HG02938 (cell line): ENCODE measurements around the gene TP53AIP1.
"Not testable (repeated sequence)": the region's sequence is repeated elsewhere in the genome, so short reads cannot be mapped to it uniquely, and the experiment has no call there.

Experiments
- ATAC-seq: cut with Tn5 transposase; IDR thresholded peaks from one replicate; pipeline ENCODE4 v1.9.1; 2021; ENCODE audit warnings: mild to moderate bottlenecking, moderate library complexity; ENCODE audit not compliant: unreplicated experiment

The TP53AIP1 gene

GRCh38 chr11:128926437-128927107 is 16.1 kb downstream of the TP53AIP1 start:
- ATAC-seq = no peak

DNA sequence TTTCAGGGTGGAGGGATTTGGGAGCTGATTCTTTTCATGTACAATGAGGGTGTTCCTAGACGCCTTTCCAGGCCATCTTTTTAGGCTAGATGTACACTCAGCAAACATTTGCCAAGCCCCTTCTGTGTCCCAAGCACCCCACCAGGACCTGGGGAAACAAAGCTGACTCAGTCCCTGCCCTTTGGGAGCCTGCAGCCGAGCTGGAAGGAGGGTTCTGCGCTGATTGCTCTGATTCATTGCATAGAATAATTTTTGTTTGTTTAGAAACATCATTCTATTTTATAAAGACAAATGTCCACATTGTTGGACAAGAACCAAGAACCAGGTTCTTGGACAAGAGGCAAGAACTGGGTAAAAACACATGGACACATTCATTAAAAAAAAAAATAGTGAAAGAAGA is 16.7 kb downstream of the TP53AIP1 start:
- no peak for ATAC-seq

DNA sequence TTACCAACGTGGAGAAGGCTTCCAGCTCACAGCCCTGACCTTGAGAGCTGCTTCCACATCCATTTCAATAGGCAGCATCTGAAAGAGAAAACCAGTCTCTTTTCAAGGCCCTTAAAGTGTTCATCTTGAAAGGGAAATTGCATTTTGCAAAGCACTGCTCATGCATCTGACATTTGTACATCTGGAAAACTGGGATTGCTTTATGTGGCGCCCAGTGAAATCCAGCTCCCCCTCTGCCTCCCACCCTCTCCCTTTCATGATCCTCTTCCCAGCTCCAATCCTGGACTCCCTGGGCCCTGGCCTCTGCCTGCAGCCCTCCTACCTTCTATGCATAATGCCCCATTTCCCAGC is 17.4 kb downstream of the TP53AIP1 start:
- ATAC-seq = no peak

DNA sequence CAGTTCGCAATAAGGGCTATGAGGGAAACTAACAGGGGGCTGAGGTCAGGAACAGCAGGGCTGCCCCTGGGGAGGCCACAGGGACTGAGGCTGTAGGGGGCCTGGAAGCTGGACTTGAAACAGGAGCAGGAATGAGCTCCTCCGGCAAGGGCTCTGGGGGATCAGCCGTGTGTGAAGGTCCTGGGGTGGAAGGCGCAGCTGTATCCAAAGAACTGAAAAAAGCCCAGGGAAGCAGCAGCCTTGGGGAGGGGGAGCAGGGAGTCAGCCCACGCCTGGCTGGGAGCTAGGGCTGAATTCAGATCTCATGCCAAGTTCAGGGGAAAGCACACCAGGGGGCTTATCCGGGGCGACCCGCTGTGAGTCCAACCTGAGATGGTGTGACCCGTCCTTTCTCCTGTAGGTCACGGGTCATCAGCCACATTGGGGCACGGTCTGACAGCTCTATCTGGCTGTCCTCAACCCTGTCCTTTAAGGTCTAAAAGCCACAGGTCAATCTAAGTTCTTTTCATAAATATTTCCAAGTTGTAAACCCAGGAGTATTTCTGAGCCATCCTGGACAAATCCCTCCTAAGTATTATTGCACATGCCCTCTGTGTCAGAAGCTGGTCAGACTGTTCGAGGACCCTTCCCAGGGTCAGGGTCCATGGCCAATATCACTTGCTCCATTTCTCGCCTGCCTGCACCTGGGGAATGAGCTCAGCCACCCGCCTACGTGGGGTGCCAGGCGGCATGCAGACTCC is 18.0 kb downstream of the TP53AIP1 start:
- no peak for ATAC-seq

DNA sequence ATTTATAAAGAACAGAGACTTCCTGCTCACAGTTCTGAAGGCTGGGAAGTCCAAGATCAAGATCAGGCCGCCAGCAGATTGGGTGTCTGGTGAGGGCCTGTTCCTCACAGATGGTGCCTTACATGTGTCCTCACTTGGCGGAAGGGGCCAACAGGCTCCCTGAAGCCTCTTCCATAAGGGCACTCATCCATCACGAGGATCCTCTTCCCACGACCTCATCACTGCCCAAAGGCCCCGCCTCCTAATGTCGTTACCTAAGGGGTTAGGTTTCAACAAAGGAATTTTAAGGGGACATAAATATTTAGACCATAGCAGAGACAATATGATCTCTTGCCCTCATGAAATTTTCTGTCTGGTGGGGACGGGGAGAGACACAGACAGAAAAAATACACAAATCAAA is 18.6 kb downstream of the TP53AIP1 start:
- ATAC-seq = no peak

- ATAC-seq = no peak
Observed at GRCh38 chr11:128921793-128922192, 20.9 kb downstream of the TP53AIP1 start.

- ATAC-seq = no peak
Observed at GRCh38 chr11:128920666-128921065, 22.0 kb downstream of the TP53AIP1 start.

- ATAC-seq = not testable (repeated sequence)
Observed at GRCh38 chr11:128919635-128920034, 23.0 kb downstream of the TP53AIP1 start.

DNA sequence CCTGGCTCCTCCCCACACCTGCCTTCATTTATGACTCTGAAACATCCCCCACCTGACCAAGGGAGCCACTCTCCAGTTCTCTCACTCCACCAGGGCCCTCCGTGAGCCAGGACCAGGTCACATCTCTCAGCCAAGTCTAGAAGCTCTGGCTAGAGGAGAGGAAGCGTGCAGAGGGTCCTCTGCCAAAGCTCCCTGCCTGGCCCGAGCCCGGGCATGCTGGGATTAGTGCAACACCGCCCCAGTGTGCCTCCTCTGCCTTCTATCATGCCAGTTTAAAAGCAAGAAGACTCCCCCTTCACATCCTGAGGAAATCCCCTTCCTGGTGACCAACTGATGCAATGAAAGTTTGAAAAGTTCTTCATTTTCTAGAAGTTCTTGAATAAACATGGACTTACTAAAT is 23.5 kb downstream of the TP53AIP1 start:
- ATAC-seq = no peak

- no peak for ATAC-seq
Observed at GRCh38 chr11:128917144-128917724, 25.4 kb downstream of the TP53AIP1 start.

DNA sequence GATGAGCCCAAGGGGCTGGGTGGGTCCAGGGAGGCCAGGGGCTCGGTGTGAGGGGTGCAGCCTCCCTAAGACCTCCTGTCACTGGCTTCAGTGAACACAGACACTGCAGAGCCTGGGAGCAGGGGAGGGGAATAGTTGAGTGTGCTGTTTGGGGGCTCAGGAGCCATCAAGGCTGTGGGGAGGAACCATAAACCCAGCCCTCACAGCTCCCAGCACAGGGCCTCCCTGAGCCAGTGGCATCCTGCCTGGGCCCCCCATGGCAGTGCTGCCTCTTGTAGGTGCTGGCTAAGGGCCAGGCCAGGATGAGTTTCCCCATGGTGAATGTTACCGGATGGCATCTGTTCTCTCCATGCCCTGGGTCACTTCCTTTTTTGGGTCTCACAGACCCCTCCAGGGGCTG is 26.0 kb downstream of the TP53AIP1 start:
- no peak for ATAC-seq

DNA sequence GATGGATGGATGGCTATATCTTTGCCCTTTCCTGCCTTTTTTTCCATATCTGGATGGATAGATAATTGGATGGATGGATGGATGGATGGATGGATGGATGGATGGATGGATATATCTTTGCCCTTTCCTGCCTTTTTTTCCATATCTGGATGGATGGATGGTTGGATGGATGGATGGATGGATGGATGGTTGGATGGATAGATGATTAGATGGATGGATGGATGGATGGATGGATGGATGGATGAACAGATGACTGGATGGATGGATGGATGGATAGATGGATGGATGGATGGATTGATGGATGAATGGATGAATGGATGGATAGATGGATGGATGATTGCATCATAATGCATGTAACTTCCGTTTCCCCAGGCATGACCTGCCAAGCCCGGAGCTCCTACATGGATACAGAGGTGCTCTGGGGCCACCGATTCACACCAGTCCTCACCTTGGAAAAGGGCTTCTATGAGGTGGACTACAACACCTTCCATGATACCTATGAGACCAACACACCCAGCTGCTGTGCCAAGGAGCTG is 26.6 kb downstream of the TP53AIP1 start:
- no peak for ATAC-seq

DNA sequence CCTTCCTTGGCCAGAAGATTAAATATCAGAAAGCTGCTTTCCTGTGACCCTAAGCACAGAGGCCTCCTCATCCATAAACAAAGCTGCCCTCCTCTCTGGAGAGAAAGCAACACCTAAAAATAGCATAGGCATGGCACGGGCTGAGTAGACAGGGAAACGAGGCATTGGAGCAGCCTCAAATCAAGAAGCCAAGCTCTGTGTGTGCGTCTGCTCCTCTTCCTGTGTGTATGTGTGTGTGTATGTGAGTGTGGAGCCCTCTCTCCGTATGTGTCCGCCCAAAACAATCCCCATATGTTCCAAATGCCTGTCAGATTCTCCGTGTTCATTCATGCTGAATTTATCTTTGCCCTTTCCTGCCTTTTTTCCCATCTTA is 27.5 kb downstream of the TP53AIP1 start:
- ATAC-seq = no peak

DNA sequence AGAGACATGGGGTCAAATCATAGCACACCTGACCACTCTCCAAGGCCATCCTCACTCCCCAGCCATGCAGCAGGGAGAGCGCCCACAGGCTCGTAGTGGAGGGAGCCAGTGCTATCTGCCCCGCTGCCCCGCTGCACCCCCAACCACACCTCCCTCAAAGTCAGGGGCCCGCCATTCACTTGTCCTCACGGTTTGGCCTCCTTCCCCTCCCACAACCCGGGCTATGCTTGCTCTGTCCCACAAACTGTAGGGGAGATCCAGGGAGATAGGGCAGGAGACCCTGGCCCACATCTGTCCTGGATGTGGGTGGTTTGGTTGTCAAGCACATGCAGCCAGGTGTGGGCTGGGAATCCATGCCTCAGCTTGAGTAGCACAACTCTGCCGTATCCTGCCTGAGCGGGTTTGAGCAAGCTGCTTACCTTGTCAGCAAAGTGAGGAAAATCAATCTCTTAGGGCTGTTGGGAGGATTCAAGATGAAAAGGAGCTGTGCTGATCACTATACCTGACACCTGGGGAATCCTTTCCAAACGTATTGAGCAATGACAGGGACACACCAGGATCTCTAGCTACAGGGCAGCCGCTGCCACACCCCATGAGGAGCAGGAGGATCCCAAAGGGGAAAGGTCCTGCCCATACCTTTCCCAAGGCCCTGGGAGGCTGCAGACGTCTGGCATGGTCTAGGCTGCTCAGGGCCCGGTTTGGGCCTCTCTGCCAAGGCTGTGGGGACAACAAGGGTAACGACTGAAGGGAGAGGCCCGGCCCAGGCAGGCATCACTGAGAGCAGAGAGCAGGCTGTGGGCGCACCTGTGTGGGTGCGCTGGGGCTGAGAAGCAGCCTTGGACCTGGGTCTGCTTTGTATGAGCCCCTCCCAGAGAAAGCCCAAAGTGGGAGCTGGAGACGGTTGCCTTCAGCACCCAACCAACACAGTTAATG is 28.2 kb downstream of the TP53AIP1 start:
- ATAC-seq = no peak

DNA sequence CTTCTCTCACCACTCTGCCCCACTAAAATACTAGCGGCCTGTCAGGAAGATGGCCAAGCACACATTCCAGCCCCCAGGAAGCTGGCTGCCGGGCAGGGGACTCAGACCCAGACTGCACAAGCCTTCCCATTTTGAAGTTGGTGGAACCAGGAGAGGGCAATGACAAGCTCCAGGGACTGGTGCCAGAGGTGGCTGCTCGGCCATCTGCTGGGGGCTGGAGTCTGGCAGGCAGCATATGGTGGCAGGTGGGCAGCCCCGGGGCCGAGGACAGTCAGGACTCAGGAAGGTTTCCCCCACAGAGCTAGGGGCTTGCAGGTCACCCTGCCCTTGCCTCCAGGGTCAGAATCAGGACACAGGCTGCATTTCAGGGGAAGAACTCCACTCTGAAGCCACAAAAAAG is 28.9 kb downstream of the TP53AIP1 start:
- no peak for ATAC-seq

- ATAC-seq = no peak
Observed at GRCh38 chr11:128911701-128912100, 31.0 kb downstream of the TP53AIP1 start.

GRCh38 chr11:128911239-128911638 is 31.4 kb downstream of the TP53AIP1 start:
- ATAC-seq = no peak

GRCh38 chr11:128910576-128910975 is 32.1 kb downstream of the TP53AIP1 start:
- ATAC-seq = no peak

DNA sequence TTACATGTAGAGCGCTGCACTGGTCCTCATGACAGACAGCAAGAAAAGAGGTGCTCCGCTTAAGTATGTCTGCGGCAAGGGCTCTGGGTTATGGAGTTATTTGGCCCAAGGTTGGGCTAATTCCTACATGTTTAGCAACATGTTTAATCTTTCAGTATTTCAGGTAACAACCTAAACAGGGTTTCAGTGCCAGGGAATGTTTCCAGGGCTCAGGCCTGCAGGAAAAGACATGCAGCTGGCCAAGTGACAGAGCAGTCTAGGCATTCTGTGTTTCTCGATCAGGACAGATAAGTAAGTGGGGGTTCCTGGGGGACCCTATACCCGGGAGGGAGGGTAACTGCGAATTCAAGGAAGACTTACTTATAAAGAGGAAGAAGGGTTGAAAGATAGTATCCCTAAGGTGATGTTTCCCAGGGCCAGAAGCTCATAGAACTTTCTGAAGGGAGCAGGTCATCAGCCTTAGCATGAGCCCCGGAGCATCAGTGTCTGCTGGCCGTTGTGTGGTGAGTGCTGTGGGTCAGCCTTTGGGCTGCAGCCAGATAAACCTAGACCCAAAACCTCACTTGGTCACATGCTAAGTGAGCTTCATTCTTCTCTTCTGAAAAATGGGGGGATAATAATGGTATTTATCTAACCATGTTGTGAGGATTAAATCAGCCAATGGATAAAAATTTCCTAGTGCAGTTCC is 33.1 kb downstream of the TP53AIP1 start:
- no peak for ATAC-seq
